RKO (cell line): ENCODE results near the gene CFAP74.
"Not testable (repeated sequence)": the region's sequence is repeated elsewhere in the genome, so short reads cannot be mapped to it uniquely, and the experiment has no call there.

ENCODE experiments used
- DNase-seq: peaks from one replicate; pipeline ENCODE4 v3.0.0-alpha.2; 2016; ENCODE audit warnings: low spot score

The CFAP74 gene

GRCh38 chr1:1945782-1946393, 57.7 kb downstream of the CFAP74 start:
- no peak for DNase-seq

DNA sequence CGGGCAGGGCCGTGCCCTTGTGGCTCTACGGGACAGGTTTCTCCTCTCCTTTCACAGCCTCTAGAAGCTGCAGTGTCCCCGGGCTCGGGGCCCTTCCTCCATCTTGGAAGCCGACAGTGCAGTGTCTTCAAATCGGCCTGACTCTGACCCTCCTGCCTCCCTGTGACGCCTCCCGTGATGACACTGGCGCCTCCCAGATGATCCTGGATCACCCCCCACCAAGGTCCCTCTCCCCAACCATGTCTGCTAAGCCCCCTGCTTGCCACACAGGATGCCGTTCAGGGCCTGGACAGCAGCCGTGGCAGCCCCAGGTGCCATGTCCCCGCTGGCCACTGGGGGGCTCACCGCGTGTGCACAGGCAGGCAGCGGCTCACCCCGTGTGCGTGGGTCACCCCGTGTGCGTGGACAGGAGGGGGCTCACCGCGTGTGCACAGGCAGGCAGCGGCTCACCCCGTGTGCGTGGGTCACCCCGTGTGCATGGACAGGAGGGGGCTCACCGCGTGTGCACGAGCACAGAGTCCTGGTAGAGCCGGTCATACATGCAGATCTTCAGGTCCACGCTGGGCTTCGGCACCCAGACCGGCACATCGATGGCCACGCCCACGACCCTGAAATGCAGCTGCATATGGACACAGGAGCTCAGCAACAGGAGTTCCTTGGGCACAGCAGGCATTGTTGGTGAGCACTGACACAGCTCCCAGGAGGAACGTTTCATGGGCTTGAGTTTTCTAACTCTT, 59.6 kb downstream of the CFAP74 start:
- DNase-seq: peak; percentile 66

DNA sequence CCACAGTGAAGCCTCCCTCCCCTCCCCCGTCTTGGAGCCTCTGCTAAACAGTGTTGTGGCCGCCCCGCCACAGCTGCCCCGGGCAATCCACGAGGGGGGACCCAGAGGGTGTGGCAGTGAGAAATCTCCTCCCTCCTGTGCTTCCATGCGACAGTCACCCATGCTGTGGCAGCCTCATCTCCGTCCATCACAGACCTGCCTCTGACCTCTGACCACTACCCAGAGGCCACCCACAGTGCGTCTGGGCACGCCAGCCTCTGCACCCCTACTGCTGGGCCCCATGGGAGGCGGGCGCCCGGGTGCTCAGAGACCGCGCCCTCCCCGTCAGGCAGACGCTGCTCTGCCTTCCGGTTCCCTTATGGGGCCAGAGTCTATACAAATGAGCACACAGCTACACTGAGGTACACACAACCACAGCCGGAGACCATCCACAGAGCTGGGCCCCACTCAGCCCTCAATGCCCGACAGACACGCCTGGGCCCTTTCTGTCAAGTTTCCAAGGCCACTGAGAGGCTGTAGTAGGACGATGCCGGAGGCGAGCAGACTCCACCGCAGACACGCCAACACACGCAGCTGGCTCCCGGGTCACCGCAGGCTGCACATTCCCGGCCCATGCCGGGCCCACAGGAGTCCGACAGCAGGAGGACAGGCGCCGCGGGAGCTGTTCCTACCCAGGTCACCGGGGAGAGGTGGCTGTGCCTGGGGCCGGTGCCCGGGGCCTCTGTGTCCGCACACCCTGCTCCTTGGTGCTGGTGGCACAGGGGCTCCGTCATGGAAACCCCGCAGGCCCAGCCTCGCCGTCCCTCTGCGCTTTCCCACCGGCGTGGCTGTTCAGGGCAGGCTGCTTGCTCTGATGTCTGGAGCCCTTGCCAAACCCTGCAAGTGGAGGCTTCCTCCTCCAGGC, 60.6 kb downstream of the CFAP74 start:
- DNase-seq: no peak

DNA sequence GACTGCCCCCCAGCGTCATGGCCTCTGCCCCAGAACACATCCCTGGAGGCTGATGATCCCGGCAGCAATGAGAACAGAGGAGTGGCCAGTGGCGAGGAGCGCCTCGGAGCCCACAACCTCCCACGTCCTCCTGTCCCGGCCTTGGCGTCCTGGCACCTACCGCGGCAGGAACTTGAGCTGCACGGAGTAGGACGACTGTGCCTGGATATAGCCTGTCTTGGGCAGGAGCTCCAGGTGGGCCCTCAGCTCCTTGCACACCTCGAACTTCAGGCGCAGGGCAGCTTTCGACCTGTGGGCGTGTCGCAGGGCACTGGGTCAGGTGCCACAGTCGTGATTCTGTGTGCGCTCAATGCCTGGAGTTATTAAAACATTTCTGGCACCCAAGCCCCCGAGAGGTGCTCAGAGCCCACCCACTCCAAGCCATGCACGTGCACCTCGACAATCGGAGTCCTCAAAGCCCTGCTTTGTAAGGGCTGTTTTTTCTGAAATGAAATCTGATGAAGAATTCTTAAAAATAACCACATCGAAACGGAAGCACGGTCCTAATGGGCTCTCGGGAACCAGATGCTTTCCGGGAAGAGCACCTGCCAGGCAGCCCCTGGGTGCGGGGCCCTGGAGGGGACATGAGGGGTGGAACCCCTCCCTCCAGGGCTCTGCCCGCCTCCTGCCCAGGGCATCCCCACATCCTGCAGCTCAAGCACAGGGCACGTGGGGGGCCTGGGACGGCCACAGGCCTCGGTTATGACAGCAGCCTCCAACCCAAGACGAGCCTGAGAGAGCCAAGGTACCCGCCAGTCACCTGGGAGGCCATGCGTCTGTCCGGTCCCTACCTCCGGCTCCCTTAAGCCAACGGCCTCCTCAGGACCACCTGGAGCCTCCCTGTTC, 61.5 kb downstream of the CFAP74 start:
- no peak for DNase-seq

- DNase-seq: no peak
Observed at GRCh38 chr1:1941211-1941841, 62.3 kb downstream of the CFAP74 start.

DNA sequence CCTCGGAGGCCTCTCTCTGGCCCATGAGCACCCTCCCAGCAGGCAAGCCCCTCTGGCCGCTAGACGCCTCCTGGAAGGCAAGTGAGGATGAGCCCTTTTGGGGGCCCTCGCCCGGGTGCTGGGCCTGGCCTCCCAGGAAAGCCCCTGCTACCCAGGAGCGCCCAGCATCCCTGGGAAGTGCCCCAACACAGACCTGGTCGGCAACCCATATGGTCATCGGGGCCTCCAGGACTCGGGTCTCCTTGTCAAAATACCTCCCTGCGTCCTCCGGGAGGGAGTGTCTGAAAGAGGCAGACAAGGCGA, 63.5 kb downstream of the CFAP74 start:
- no peak for DNase-seq

DNA sequence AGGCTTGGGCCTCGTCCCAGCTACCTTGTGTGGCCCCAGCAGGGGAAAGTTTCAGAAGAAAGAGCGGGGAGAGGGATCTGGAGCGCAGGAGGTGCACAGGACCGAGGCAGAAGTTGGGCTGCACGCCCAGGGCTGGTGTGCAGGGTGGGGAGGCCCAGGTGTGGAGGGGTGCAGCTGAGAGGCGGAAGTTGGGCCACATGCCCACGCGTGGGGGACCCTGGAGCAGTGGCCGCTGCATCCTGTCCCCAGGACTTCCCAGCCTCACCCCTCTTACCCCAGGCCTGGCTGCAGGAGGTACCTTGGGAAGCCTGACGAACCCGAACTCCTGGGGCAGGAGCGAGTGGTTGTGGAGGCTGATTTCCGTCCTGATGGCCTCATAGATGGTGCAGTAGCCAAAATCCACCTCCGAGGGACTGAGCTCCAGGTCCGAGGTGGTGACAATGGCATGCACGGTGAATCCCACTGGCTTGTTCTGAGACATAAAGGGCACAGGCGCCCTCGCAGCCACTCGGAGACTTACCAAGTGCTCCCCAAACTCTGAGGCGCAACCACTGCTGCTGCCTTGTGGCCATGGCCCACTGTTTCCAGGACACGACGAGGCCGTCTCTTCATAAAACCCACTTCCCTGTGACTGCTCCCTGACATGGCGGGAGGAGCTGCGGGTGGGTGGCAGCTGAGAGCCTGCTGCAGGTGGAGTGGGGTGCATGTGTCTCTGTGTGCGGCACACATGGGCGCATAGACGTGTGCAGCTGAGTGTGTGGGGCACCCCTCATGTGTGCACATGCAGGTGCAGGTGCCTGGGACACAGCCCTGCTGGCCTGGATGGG, 64.1 kb downstream of the CFAP74 start:
- no peak for DNase-seq

GRCh38 chr1:1938613-1939295, 64.8 kb downstream of the CFAP74 start:
- no peak for DNase-seq

- no peak for DNase-seq
Observed at GRCh38 chr1:1938276-1938573, 65.4 kb downstream of the CFAP74 start.

DNA sequence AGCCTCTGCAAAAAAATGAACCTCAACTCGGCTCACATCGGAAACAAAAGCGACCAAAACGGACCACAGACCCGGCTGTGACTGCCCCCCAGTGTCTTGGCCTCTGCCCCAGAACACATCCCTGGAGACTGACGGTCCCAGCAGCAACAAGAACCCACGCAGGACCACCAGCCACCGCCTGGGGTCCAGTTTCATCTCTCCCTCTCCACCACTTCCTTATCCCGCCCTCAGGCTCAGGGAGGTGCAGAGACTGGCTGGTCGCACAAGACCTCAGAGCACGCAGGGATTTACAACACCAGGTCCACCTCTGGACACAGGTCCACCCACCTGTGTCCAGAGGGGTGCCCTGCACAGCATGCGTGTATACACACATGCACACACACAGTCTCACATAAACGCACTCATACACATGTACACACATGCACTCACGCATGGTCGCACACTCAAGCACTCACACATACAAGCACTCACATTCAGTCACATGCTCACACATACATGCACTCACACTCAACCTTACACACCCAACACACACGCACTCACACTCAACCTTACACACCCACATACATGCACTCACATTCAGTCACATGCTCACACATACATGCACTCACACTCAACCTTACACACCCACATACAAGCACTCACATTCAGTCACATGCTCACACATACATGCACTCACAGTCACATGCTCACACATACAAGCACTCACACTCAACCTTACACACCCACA, 65.9 kb downstream of the CFAP74 start:
- no peak for DNase-seq

GRCh38 chr1:1937061-1937460, 66.5 kb downstream of the CFAP74 start:
- DNase-seq: no peak

DNA sequence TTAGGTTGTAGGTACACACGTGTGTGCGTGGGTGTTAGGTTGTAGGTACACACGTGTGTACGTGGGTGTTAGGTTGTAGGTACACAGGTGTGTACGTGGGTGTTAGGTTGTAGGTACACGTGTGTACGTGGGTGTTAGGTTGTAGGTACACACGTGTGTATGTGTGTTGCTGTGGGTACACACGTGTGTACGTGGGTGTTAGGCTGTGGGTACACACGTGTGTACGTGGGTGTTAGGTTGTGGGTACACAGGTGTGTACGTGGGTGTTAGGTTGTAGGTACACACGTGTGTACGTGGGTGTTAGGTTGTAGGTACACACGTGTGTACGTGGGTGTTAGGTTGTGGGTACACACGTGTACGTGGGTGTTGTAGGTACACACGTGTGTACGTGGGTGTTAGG, 68.7 kb downstream of the CFAP74 start:
- DNase-seq: not testable (repeated sequence)

DNA sequence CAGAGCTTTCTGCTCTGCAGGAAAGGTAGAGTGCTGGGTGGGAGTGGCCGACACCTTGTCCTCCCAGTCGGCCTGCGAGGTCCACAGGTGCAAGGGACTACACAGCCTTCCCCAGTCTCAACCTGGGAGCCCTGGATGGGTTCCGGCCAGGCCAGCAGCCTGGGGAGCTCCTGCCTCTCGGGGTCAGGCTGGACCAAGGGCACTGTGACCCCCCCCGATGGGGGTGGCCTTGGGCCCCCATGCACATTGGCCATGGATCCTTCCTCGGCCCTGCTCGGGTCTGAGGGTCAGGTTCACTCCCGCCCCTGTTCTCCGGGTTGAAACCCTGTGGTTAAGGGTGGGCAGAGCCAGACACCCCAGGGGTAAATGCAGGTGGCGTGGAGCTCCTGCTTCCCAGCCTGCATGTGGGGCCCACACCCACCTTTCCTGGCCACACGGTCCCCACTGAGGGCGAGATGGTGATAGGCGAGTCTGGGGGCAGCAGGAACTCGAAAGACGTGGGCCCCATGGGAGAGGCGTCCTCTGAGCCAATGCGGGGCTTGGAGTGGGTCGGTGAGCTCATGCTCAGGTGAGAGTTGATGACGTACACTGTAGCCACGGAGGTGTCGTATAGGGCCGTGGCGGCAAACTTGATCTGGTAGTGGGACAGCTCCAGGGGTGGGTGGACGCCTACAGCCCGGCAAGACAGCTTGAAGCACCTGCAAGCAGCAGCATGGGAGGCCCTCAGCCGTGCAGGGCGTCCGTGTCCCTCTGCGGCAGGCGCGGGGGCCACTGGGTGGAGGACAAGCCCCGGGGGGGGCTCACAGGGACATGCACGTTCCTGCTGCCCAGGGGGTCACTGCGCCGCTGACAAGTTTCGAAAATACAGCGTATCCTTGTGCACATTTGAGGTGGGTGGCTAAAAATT, 73.7 kb downstream of the CFAP74 start:
- no peak for DNase-seq

GRCh38 chr1:1929102-1929638, 74.4 kb downstream of the CFAP74 start:
- DNase-seq: no peak

GRCh38 chr1:1928231-1929101, 75.1 kb downstream of the CFAP74 start:
- DNase-seq: no peak

DNA sequence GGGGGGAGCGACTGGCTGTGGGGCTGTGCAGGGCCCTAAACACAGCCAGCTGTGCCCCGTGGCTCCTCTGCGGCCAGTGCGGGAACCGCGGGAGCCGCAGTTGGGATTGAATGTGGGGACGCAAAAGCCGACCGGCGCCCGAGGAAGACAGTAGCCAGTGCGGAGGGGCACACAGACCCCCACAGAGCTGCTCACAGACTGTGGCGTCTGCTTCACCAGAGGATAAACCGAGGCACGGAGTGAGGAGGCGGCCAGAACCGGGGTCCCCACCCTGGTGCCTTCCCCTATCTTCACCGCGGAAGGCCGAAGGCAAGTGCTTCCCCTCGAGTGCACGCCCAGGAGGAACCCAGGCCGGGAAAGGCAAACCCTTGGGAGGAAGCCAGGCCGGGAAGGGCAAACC, 75.8 kb downstream of the CFAP74 start:
- no peak for DNase-seq
